WTC11 (cell line): ENCODE data around the gene SCN4A.

ENCODE experiments used
- CTCF ChIP-seq: fragments of 200-600 bp; IDR thresholded peaks from 2 replicates; pipeline ENCODE4 v1.8.0; 2022; ENCODE audit warnings: antibody characterized with exemption
- ESRRA ChIP-seq: sonication (generic); formaldehyde crosslinking; IDR thresholded peaks from 2 replicates; pipeline ENCODE4 v1.8.1; 2022; ENCODE audit warnings: mild to moderate bottlenecking, missing genetic modification reagents, borderline replicate concordance
- GTF2I ChIP-seq: fragments of 250-450 bp; sonication (Bioruptor Pico); conservative IDR thresholded peaks from 2 replicates; pipeline ENCODE4 v1.4.0; 2021; ENCODE audit warnings: mild to moderate bottlenecking
- MXD4 ChIP-seq: fragments of 250-450 bp; sonication (Bioruptor Pico); IDR thresholded peaks from 2 replicates; pipeline ENCODE4 v1.8.0; 2021; ENCODE audit warnings: mild to moderate bottlenecking, moderate library complexity, borderline replicate concordance
- MYBL2 ChIP-seq: sonication (generic); formaldehyde crosslinking; IDR thresholded peaks from 2 replicates; pipeline ENCODE4 v1.8.1; 2023; ENCODE audit warnings: mild to moderate bottlenecking, moderate library complexity, missing genetic modification reagents
- NR1H2 ChIP-seq: sonication (generic); formaldehyde crosslinking; IDR thresholded peaks from 2 replicates; pipeline ENCODE4 v1.9.0; 2021; ENCODE audit warnings: mild to moderate bottlenecking, moderate library complexity, missing genetic modification reagents
- NR3C1 ChIP-seq: sonication (generic); formaldehyde crosslinking; conservative IDR thresholded peaks from 2 replicates; pipeline ENCODE4 v1.8.1; 2023; ENCODE audit warnings: low read depth, mild to moderate bottlenecking, missing genetic modification reagents
- SMAD3 ChIP-seq: sonication (generic); formaldehyde crosslinking; IDR thresholded peaks from 2 replicates; pipeline ENCODE4 v1.8.0; 2022; ENCODE audit warnings: missing genetic modification reagents, mild to moderate bottlenecking, borderline replicate concordance
- ZNF121 ChIP-seq: sonication (generic); formaldehyde crosslinking; IDR thresholded peaks from 2 replicates; pipeline ENCODE4 v1.8.0; 2023; ENCODE audit warnings: missing genetic modification reagents
- TF ChIP-seq, protein P1 (sequence below): sonication (generic); formaldehyde crosslinking; IDR thresholded peaks from 2 replicates; pipeline ENCODE4 v1.8.1; 2023; ENCODE audit warnings: mild to moderate bottlenecking, missing genetic modification reagents, moderate library complexity
- TF ChIP-seq, protein P2 (sequence below): sonication (generic); formaldehyde crosslinking; IDR thresholded peaks from 2 replicates; pipeline ENCODE4 v1.8.1; 2023; ENCODE audit warnings: mild to moderate bottlenecking, missing genetic modification reagents, borderline replicate concordance
- TF ChIP-seq, protein P3 (sequence below): sonication (generic); formaldehyde crosslinking; conservative IDR thresholded peaks from 2 replicates; pipeline ENCODE4 v1.8.1; 2022; ENCODE audit warnings: mild to moderate bottlenecking, missing genetic modification reagents
- TF ChIP-seq, protein P4 (sequence below): sonication (generic); formaldehyde crosslinking; IDR thresholded peaks from 2 replicates; pipeline ENCODE4 v1.8.1; 2023; ENCODE audit warnings: mild to moderate bottlenecking, missing genetic modification reagents, moderate library complexity
- TF ChIP-seq, protein P5 (sequence below): sonication (generic); formaldehyde crosslinking; IDR thresholded peaks from 2 replicates; pipeline ENCODE4 v1.8.1; 2022; ENCODE audit warnings: low read depth, mild to moderate bottlenecking, moderate library complexity, missing genetic modification reagents, borderline replicate concordance

- TF ChIP-seq MYBL2 (CRISPR knock-in tag) (no peak), CTCF (no peak), SMAD3 (no peak), MXD4 (CRISPR knock-in tag) (no peak), NR1H2 (CRISPR knock-in tag) (no peak), ESRRA (no peak), NR3C1 (no peak), GTF2I (CRISPR knock-in tag) (no peak), ZNF121 (no peak)
- TF ChIP-seq, protein P1, sequence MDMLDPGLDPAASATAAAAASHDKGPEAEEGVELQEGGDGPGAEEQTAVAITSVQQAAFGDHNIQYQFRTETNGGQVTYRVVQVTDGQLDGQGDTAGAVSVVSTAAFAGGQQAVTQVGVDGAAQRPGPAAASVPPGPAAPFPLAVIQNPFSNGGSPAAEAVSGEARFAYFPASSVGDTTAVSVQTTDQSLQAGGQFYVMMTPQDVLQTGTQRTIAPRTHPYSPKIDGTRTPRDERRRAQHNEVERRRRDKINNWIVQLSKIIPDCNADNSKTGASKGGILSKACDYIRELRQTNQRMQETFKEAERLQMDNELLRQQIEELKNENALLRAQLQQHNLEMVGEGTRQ, result no peak
- TF ChIP-seq, protein P2, sequence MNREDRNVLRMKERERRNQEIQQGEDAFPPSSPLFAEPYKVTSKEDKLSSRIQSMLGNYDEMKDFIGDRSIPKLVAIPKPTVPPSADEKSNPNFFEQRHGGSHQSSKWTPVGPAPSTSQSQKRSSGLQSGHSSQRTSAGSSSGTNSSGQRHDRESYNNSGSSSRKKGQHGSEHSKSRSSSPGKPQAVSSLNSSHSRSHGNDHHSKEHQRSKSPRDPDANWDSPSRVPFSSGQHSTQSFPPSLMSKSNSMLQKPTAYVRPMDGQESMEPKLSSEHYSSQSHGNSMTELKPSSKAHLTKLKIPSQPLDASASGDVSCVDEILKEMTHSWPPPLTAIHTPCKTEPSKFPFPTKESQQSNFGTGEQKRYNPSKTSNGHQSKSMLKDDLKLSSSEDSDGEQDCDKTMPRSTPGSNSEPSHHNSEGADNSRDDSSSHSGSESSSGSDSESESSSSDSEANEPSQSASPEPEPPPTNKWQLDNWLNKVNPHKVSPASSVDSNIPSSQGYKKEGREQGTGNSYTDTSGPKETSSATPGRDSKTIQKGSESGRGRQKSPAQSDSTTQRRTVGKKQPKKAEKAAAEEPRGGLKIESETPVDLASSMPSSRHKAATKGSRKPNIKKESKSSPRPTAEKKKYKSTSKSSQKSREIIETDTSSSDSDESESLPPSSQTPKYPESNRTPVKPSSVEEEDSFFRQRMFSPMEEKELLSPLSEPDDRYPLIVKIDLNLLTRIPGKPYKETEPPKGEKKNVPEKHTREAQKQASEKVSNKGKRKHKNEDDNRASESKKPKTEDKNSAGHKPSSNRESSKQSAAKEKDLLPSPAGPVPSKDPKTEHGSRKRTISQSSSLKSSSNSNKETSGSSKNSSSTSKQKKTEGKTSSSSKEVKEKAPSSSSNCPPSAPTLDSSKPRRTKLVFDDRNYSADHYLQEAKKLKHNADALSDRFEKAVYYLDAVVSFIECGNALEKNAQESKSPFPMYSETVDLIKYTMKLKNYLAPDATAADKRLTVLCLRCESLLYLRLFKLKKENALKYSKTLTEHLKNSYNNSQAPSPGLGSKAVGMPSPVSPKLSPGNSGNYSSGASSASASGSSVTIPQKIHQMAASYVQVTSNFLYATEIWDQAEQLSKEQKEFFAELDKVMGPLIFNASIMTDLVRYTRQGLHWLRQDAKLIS (CRISPR knock-in tag), result no peak
- TF ChIP-seq, protein P3, sequence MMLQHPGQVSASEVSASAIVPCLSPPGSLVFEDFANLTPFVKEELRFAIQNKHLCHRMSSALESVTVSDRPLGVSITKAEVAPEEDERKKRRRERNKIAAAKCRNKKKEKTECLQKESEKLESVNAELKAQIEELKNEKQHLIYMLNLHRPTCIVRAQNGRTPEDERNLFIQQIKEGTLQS (CRISPR knock-in tag), result no peak
- TF ChIP-seq, protein P4, sequence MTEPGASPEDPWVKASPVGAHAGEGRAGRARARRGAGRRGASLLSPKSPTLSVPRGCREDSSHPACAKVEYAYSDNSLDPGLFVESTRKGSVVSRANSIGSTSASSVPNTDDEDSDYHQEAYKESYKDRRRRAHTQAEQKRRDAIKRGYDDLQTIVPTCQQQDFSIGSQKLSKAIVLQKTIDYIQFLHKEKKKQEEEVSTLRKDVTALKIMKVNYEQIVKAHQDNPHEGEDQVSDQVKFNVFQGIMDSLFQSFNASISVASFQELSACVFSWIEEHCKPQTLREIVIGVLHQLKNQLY (CRISPR knock-in tag), result no peak
- TF ChIP-seq, protein P5, sequence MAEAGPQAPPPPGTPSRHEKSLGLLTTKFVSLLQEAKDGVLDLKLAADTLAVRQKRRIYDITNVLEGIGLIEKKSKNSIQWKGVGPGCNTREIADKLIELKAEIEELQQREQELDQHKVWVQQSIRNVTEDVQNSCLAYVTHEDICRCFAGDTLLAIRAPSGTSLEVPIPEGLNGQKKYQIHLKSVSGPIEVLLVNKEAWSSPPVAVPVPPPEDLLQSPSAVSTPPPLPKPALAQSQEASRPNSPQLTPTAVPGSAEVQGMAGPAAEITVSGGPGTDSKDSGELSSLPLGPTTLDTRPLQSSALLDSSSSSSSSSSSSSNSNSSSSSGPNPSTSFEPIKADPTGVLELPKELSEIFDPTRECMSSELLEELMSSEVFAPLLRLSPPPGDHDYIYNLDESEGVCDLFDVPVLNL (CRISPR knock-in tag), result no peak
Observed at GRCh38 chr17:63999680-64000531, 27.2 kb upstream of the SCN4A start.
